Cardiac muscle cell (in vitro differentiated cells and primary cell): Measurements from ENCODE around the gene CERKL. TPM values are rescaled to one million over a fixed set of nuclear protein-coding genes. Genes with fewer than 3 reads are reported as not detected.

Experiments used
- DNase-seq, 2 donors: peaks; one replicate each; pipeline versions ENCODE4 v3.0.0 to v3.0.0-alpha.2; 2010 to 2017; ENCODE audit warnings: low read depth in 1 of 2, low spot score in 1 of 2
- H3K27ac ChIP-seq: fragments of 200-600 bp; sonication (generic); 2 replicates; pipeline ENCODE4 v1.5.1; 2016
- H3K27me3 ChIP-seq: fragments of 200-600 bp; sonication (generic); 2 replicates; pipeline ENCODE4 v1.6.0; 2016; ENCODE audit warnings: control low read depth
- H3K36me3 ChIP-seq: fragments of 200-600 bp; sonication (generic); 2 replicates; pipeline ENCODE4 v1.5.1; 2016; ENCODE audit warnings: control low read depth
- H3K4me1 ChIP-seq: fragments of 200-600 bp; sonication (generic); 2 replicates; pipeline ENCODE4 v1.8.1; 2017; ENCODE audit warnings: low read depth, mild to moderate bottlenecking, mixed run types
- H3K4me3 ChIP-seq: fragments of 200-600 bp; sonication (generic); 2 replicates; pipeline ENCODE4 v1.5.1; 2016; ENCODE audit warnings: mild to moderate bottlenecking
- H3K9me3 ChIP-seq: fragments of 200-600 bp; sonication (generic); 2 replicates; pipeline ENCODE4 v1.5.1; 2017; ENCODE audit warnings: low read depth, mild to moderate bottlenecking, control low read depth
- CTCF ChIP-seq: IDR thresholded peaks from 2 replicates; pipeline ENCODE4 v1.5.1; 2012; ENCODE audit warnings: low read depth, mild to moderate bottlenecking, low read length
- polyA plus RNA-seq: library from polyadenylated mRNA; unstranded; fragments of >200 nt; fragmentation: Nextera tagmentation; extraction: Ambion mirVana; gene quantifications from 2 replicates; pipeline ENCODE4 v1.2.1, GENCODE V29; 2016
- total RNA-seq: library from RNA; depleted of rRNA; stranded (reverse); fragments of >200 nt; gene quantifications from 2 replicates; pipeline ENCODE4 v1.2.3, GENCODE V29; 2016

The CERKL gene
- total and polyA plus RNA-seq, 2 experiments from 2014 or later: 0.06 to 0.15 TPM

- no peak for DNase-seq
- H3K4me3 ChIP-seq: no peak overlapping the region
- no peak overlapping the region for H3K27ac ChIP-seq
- H3K36me3 ChIP-seq: no peaks in the 10 kb centered on the region
- H3K4me1 ChIP-seq: no peaks in the 10 kb centered on the region
- H3K27me3 ChIP-seq: no peaks in the 10 kb centered on the region
- no peaks in the 10 kb centered on the region for H3K9me3 ChIP-seq
- no peak for TF ChIP-seq CTCF
Measured at GRCh38 chr2:181632733-181633401, 24.0 kb downstream of the CERKL start.

GRCh38 chr2:181628590-181629585, 28.0 kb downstream of the CERKL start:
- H3K4me3 ChIP-seq: no peak overlapping the region
- H3K4me1 ChIP-seq: no peaks in the 10 kb centered on the region
- H3K36me3 ChIP-seq: no peaks in the 10 kb centered on the region
- no peak for TF ChIP-seq CTCF
- H3K9me3 ChIP-seq: no peaks in the 10 kb centered on the region
- DNase-seq: no peak
- no peak overlapping the region for H3K27ac ChIP-seq
- no peaks in the 10 kb centered on the region for H3K27me3 ChIP-seq

GRCh38 chr2:181627545-181627944, 29.4 kb downstream of the CERKL start:
- H3K4me1 ChIP-seq: no peaks in the 10 kb centered on the region
- peak in 1 of 2 donors; percentile 29 for DNase-seq
- H3K4me3 ChIP-seq: no peak overlapping the region
- no peaks in the 10 kb centered on the region for H3K27me3 ChIP-seq
- no peaks in the 10 kb centered on the region for H3K9me3 ChIP-seq
- H3K27ac ChIP-seq: no peak overlapping the region
- no peaks in the 10 kb centered on the region for H3K36me3 ChIP-seq
- TF ChIP-seq CTCF: no peak

- no peak overlapping the region for H3K4me3 ChIP-seq
- H3K4me1 ChIP-seq: no peaks in the 10 kb centered on the region
- H3K27me3 ChIP-seq: peaks cover 3% of the 10 kb centered on the region
- H3K36me3 ChIP-seq: no peaks in the 10 kb centered on the region
- DNase-seq: peak in 1 of 2 donors; percentile 9
- H3K27ac ChIP-seq: no peak overlapping the region
- TF ChIP-seq CTCF: no peak
- H3K9me3 ChIP-seq: no peaks in the 10 kb centered on the region
Measured at GRCh38 chr2:181626671-181627070, 30.2 kb downstream of the CERKL start.

GRCh38 chr2:181623159-181623558, 33.7 kb downstream of the CERKL start:
- Histone ChIP-seq H3K27me3 (peaks cover 3% of the 10 kb centered on the region), H3K4me1 (no peaks in the 10 kb centered on the region), H3K36me3 (no peaks in the 10 kb centered on the region), H3K9me3 (no peaks in the 10 kb centered on the region), H3K4me3 (no peak overlapping the region), H3K27ac (no peak overlapping the region)
- DNase-seq: no peak
- TF ChIP-seq CTCF: no peak
